Smooth muscle cell (in vitro differentiated cells): ENCODE results near the gene CCM2. TPM values are rescaled to one million over a fixed set of nuclear protein-coding genes. Genes with fewer than 3 reads are reported as not detected.

Experiments
- DNase-seq: peaks from one replicate; lab custom pipeline; 2025; ENCODE audit not compliant: unreplicated experiment; lab: John Stamatoyannopoulos, UW
- H2AFZ ChIP-seq: fragments of 200-600 bp; sonication (generic); 2 replicates; pipeline ENCODE4 v1.6.0; 2016; ENCODE audit warnings: antibody characterized with exemption, low read depth, mild to moderate bottlenecking
- H3F3A ChIP-seq: fragments of 200-600 bp; sonication (generic); 2 replicates; pipeline ENCODE4 v1.6.0; 2017; ENCODE audit warnings: antibody characterized with exemption, low read depth
- H3K27ac ChIP-seq: fragments of 200-600 bp; sonication (generic); 2 replicates; pipeline ENCODE4 v1.5.1; 2016; ENCODE audit warnings: low read depth, mild to moderate bottlenecking
- H3K27me3 ChIP-seq: fragments of 200-600 bp; sonication (generic); 2 replicates; pipeline ENCODE4 v1.6.1; 2016; ENCODE audit warnings: low read depth, mild to moderate bottlenecking
- H3K36me3 ChIP-seq: fragments of 200-600 bp; sonication (generic); 2 replicates; pipeline ENCODE4 v1.5.1; 2016; ENCODE audit warnings: low read depth
- H3K4me1 ChIP-seq: fragments of 200-600 bp; sonication (generic); 2 replicates; pipeline ENCODE4 v1.5.1; 2016; ENCODE audit warnings: low read depth
- H3K4me2 ChIP-seq: fragments of 200-600 bp; sonication (generic); 2 replicates; pipeline ENCODE4 v1.6.0; 2016; ENCODE audit warnings: mild to moderate bottlenecking
- H3K4me3 ChIP-seq: fragments of 200-600 bp; sonication (generic); 2 replicates; pipeline ENCODE4 v1.5.1; 2016; ENCODE audit warnings: mild to moderate bottlenecking
- H3K79me2 ChIP-seq: fragments of 200-600 bp; sonication (generic); 2 replicates; pipeline ENCODE4 v1.6.0; 2016; ENCODE audit warnings: low read depth, mild to moderate bottlenecking
- H3K9ac ChIP-seq: fragments of 200-600 bp; sonication (generic); 2 replicates; pipeline ENCODE4 v1.6.0; 2016; ENCODE audit warnings: low read depth
- H3K9me3 ChIP-seq: fragments of 200-600 bp; sonication (generic); replicated peaks from 2 replicates; pipeline ENCODE4 v1.5.1; 2016; ENCODE audit warnings: low read depth
- H4K20me1 ChIP-seq: fragments of 200-600 bp; sonication (generic); 2 replicates; pipeline ENCODE4 v1.6.0; 2016; ENCODE audit warnings: low read depth
- WGBS: methylation state at CpG from one replicate; pipeline ENCODE4 v1.1.7; 2016; ENCODE audit warnings: low lambda C conversion rate; 5-methylcytosine and 5-hydroxymethylcytosine counted together
- polyA plus RNA-seq: library from polyadenylated mRNA; unstranded; fragments of >200 nt; fragmentation: Nextera tagmentation; extraction: Ambion mirVana; gene quantifications from 2 replicates; pipeline ENCODE4 v1.2.1, GENCODE V29; 2016
- total RNA-seq: library from RNA; depleted of rRNA; stranded (reverse); fragments of >200 nt; gene quantifications from 2 replicates; pipeline ENCODE4 v1.2.3, GENCODE V29; 2014
- TF ChIP-seq, protein P1 (sequence below): fragments of 200-600 bp; sonication (generic); IDR thresholded peaks from 2 replicates; pipeline ENCODE4 v1.5.1; 2017; ENCODE audit warnings: borderline replicate concordance, mild to moderate bottlenecking, antibody characterized with exemption; ENCODE audit not compliant: insufficient read depth, poor library complexity, severe bottlenecking

Gene CCM2
- total and polyA plus RNA-seq, 2 experiments from 2014 or later, result 32.6 to 85.5 TPM

DNA sequence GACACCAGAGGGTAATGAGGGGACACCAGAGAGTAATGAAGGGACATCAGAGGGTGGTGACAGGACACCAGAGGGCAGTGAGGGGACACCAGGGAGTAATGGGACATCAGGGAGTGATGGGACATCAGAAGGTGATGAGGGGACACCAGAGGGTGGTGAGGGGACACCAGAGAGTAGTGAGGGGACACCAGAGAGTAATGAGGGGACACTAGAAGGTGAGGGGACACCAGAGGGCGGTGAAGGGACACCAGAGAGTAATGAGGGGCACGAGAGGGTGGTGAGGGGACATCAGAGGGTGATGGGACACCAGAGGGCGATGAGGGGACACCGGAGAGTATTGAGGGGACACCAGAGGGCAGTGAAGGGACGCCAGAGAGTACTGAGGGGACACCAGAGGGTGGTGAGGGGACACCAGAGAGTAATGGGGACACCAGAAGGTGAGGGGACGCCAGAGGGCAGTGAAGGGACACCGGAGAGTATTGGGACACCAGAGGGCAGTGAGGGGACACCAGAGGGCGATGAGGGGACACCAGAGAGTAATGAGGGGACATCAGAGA, 78.2 kb downstream of the CCM2 start:
- Histone ChIP-seq H3K4me1 (no peaks in the 10 kb centered on the region), H3K4me2 (no peak overlapping the region), H3K9ac (no peak overlapping the region), H3K27ac (no peak overlapping the region), H3F3A (no peaks in the 10 kb centered on the region), H3K27me3 (no peaks in the 10 kb centered on the region), H3K79me2 (no peaks in the 10 kb centered on the region), H3K36me3 (no peaks in the 10 kb centered on the region), H3K4me3 (no peak overlapping the region), H2AFZ (no peak overlapping the region), H4K20me1 (no peaks in the 10 kb centered on the region), H3K9me3 (no peaks in the 10 kb centered on the region)
- DNase-seq, result no peak
- 94% methylated on average over 8 of the region's 8 CpGs for WGBS
- TF ChIP-seq, protein P1, sequence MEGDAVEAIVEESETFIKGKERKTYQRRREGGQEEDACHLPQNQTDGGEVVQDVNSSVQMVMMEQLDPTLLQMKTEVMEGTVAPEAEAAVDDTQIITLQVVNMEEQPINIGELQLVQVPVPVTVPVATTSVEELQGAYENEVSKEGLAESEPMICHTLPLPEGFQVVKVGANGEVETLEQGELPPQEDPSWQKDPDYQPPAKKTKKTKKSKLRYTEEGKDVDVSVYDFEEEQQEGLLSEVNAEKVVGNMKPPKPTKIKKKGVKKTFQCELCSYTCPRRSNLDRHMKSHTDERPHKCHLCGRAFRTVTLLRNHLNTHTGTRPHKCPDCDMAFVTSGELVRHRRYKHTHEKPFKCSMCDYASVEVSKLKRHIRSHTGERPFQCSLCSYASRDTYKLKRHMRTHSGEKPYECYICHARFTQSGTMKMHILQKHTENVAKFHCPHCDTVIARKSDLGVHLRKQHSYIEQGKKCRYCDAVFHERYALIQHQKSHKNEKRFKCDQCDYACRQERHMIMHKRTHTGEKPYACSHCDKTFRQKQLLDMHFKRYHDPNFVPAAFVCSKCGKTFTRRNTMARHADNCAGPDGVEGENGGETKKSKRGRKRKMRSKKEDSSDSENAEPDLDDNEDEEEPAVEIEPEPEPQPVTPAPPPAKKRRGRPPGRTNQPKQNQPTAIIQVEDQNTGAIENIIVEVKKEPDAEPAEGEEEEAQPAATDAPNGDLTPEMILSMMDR, result no peak

DNA sequence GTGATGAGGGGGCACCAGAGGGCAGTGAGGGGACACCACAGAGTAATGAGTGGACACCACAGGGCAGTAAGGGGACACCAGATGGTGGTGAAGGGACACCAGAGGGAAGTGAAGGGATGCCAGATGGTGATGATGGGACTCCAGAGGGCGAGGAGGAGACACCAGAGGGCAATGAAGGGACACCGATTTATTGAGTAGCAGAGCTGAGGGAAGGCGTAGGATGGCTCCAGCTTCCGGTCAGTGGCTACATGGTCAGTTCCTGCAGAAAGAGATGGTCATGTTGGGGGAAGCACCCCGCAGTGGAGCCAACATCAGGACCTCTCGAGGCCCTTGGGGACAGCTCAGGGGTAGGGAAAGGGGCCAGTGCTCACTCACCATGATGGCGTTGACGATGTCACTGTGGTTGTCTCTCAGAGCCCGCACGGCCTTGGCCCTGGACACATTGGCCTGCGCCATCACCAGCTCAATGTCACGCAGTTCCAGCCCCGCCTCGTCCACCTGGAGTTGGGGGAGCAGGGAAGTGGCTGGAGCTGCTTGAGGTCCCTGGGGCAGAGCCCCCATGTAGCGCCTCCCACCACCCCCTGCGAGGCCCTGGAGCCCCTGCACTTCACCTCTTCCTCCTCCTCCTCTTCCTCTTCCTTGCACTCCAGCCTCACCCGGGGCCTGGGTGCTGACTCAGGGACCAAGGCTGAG, 80.4 kb downstream of the CCM2 start:
- Histone ChIP-seq H2AFZ (no peak overlapping the region), H3K9ac (no peak overlapping the region), H4K20me1 (no peaks in the 10 kb centered on the region), H3K4me2 (no peak overlapping the region), H3K79me2 (no peaks in the 10 kb centered on the region), H3K27me3 (no peaks in the 10 kb centered on the region), H3K36me3 (no peaks in the 10 kb centered on the region), H3K4me1 (no peaks in the 10 kb centered on the region), H3K9me3 (no peaks in the 10 kb centered on the region), H3K4me3 (no peak overlapping the region), H3K27ac (no peak overlapping the region), H3F3A (no peaks in the 10 kb centered on the region)
- TF ChIP-seq, protein P1, result no peak
- 93% methylated on average over 17 of the region's 17 CpGs for WGBS
- no peak for DNase-seq

DNA sequence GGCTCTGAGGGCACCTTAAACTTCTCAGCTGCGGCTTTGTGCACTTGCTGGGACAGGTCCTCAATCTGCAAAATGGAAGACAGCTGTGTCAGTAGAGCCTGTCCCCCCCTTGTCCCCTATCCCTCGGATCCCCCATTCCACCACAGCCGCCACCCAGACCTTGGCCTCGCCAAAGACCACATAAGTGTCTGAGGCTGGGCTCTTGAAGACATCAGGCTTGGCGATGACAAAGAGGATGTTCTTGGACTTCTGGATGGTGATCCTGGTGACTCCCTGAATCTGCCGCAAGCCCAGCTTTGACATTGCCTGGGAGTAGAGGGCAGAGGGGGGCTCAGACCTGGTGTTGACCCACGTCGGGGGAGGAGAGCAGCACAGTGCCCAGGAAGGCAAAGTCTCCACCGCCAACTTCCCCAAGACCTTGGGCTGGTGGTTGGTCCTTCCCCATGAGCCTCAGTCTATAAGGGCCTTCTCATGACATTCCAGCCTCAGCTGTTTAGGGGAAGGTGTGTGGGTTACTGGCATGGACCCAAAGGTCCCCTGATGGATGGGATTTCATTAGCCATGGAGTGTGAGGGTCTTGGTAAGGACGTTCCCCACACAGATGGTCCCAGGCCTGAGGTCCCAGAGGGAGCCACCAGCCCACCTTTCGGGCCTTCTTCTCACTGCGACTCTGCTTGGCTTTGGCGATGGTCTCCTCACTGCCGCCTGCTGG, 81.1 kb downstream of the CCM2 start:
- H3K9me3 ChIP-seq, result no peaks in the 10 kb centered on the region
- H3K4me1 ChIP-seq, result no peaks in the 10 kb centered on the region
- H3K36me3 ChIP-seq, result no peaks in the 10 kb centered on the region
- no peak overlapping the region for H3K4me3 ChIP-seq
- no peak overlapping the region for H3K27ac ChIP-seq
- TF ChIP-seq, protein P1, result no peak
- no peak overlapping the region for H3K9ac ChIP-seq
- no peak overlapping the region for H3K4me2 ChIP-seq
- H3K27me3 ChIP-seq, result no peaks in the 10 kb centered on the region
- no peak overlapping the region for H2AFZ ChIP-seq
- no peaks in the 10 kb centered on the region for H3K79me2 ChIP-seq
- H3F3A ChIP-seq, result no peaks in the 10 kb centered on the region
- WGBS, result 96% methylated on average over 14 of the region's 14 CpGs
- no peaks in the 10 kb centered on the region for H4K20me1 ChIP-seq
- no peak for DNase-seq

DNA sequence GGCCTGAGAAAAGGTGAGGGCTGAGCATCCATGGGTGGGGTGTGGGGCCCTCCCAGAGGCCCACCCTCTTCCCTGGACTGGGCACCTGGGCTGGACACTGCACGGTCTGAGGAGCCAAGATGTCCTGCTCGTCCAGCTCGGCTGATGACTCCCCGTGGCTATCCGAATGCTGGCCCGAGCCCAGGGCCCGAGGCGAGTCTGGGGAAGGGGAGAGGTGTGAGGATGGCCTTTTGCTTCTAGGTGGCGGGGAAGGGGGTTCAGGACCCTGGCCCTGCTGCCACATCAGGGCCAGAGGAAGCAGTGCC, 81.6 kb downstream of the CCM2 start:
- Histone ChIP-seq H3K9me3 (no peaks in the 10 kb centered on the region), H3K4me1 (no peaks in the 10 kb centered on the region), H2AFZ (no peak overlapping the region), H3K27ac (no peak overlapping the region), H3F3A (no peaks in the 10 kb centered on the region), H3K9ac (no peak overlapping the region), H3K4me3 (no peak overlapping the region), H3K79me2 (no peaks in the 10 kb centered on the region), H3K27me3 (no peaks in the 10 kb centered on the region), H4K20me1 (no peaks in the 10 kb centered on the region), H3K36me3 (no peaks in the 10 kb centered on the region), H3K4me2 (no peak overlapping the region)
- no peak for DNase-seq
- TF ChIP-seq, protein P1, result no peak
- WGBS, result 94% methylated on average over 9 of the region's 9 CpGs
